B cell (primary cell): ENCODE measurements around the gene SLC39A11. TPM values are rescaled to one million over a fixed set of nuclear protein-coding genes. Genes with fewer than 3 reads are reported as not detected.

Experiments
- ATAC-seq: fragments of 200-7000 bp; cut with Tn5 transposase; one replicate; pipeline ENCODE4 v1.10.0; 2021; ENCODE audit warnings: low read depth, mild to moderate bottlenecking, moderate number of reproducible peaks, moderate library complexity
- CTCF ChIA-PET: fragments of 350-600 bp; sonication (Branson Sonifier 250); formaldehyde crosslinking; loops from one replicate; lab custom pipeline; 2021; ENCODE audit warnings: antibody characterized with exemption, inconsistent platforms; lab: Charles Lee
- POLR2A ChIA-PET: fragments of 350-600 bp; sonication (Branson Sonifier 250); formaldehyde crosslinking; loops from one replicate; lab custom pipeline; 2021; ENCODE audit warnings: antibody characterized with exemption; lab: Charles Lee
- DNase-seq: peaks from one replicate; pipeline ENCODE4 v3.0.0; 2013
- H2AFZ ChIP-seq: 2 replicates; pipeline ENCODE4 v1.6.1; 2012; ENCODE audit warnings: mild to moderate bottlenecking, low read depth, low read length; ENCODE audit not compliant: insufficient read depth, poor library complexity, severe bottlenecking
- H3K27ac ChIP-seq, 2 donors: 1 replicate in 1 of 2; 2 replicates in 1 of 2; pipeline ENCODE4 v1.5.1; 2012 to 2013; ENCODE audit warnings: low read length in 2 of 2, mild to moderate bottlenecking in 2 of 2, moderate library complexity in 1 of 2
- H3K27me3 ChIP-seq, 4 experiments: fragments of 200-600 bp in 1 of 4; sonication (generic) in 1 of 4; replicated peaks in 1 of 4; 1 replicate in 2 of 4; 2 replicates in 2 of 4; pipeline versions ENCODE4 v1.6.1 to v1.7.0; 2013 to 2016; ENCODE audit warnings: low read length in 3 of 4, mild to moderate bottlenecking in 2 of 4, mixed read lengths in 1 of 4, moderate library complexity in 1 of 4; ENCODE audit not compliant: insufficient read depth in 4 of 4, control insufficient read depth in 3 of 4; ENCODE audit errors: control extremely low read depth in 1 of 4
- H3K36me3 ChIP-seq, 2 experiments: replicated peaks in 1 of 2; 1 replicate in 1 of 2; 2 replicates in 1 of 2; pipeline versions ENCODE4 v1.6.1 to v1.7.1; 2013; ENCODE audit warnings: low read length in 1 of 2; ENCODE audit not compliant: insufficient read depth in 2 of 2, control insufficient read depth in 1 of 2; ENCODE audit errors: control extremely low read depth in 1 of 2, extremely low read depth in 1 of 2
- H3K4me1 ChIP-seq, 2 donors: fragments of 200-600 bp in 1 of 2; sonication (generic) in 1 of 2; 1 replicate in 1 of 2; 2 replicates in 1 of 2; pipeline versions ENCODE4 v1.5.1 to v1.6.1; 2013 to 2017; ENCODE audit warnings: low read length in 2 of 2; ENCODE audit not compliant: control insufficient read depth in 2 of 2, insufficient read depth in 2 of 2
- H3K4me2 ChIP-seq: replicated peaks from 2 replicates; pipeline ENCODE3; 2012; ENCODE audit warnings: mild to moderate bottlenecking, low read depth, low read length; ENCODE audit not compliant: poor library complexity, severe bottlenecking
- H3K4me3 ChIP-seq, 5 experiments: fragments of 200-600 bp in 1 of 5; sonication (generic) in 1 of 5; 1 replicate in 3 of 5; 2 replicates in 2 of 5; pipeline versions ENCODE4 v1.5.1 to v1.7.0; 2011 to 2016; ENCODE audit warnings: low read length in 4 of 5, mild to moderate bottlenecking in 4 of 5, low read depth in 2 of 5, control low read depth in 1 of 5, moderate library complexity in 1 of 5; ENCODE audit not compliant: insufficient read depth in 1 of 5; ENCODE audit errors: control extremely low read depth in 1 of 5, extremely low read depth in 1 of 5
- H3K79me2 ChIP-seq: fragments of 200-600 bp; sonication (generic); one replicate; pipeline ENCODE4 v1.6.0; 2016; ENCODE audit warnings: low read length; ENCODE audit not compliant: control insufficient read depth, insufficient read depth
- H3K9ac ChIP-seq: fragments of 200-600 bp; sonication (generic); 2 replicates; pipeline ENCODE4 v1.6.1; 2017; ENCODE audit warnings: mild to moderate bottlenecking, low read length, moderate library complexity
- H3K9me3 ChIP-seq, 3 donors: one replicate each; pipeline versions ENCODE4 v1.6.1 to v1.7.1; 2013; ENCODE audit warnings: low read length in 2 of 3; ENCODE audit not compliant: control insufficient read depth in 2 of 3, insufficient read depth in 1 of 3; ENCODE audit errors: control extremely low read depth in 1 of 3
- H4K20me1 ChIP-seq: 2 replicates; pipeline ENCODE4 v1.6.0; 2012; ENCODE audit warnings: mild to moderate bottlenecking, low read length; ENCODE audit not compliant: insufficient read depth, control insufficient read depth, poor library complexity, severe bottlenecking
- H3K27ac Mint-ChIP-seq: one replicate; pipeline ENCODE4 v1.8.0; 2021; ENCODE audit warnings: mixed read lengths
- H3K27me3 Mint-ChIP-seq: one replicate; pipeline ENCODE4 v1.8.0; 2021; ENCODE audit warnings: mixed read lengths
- H3K4me1 Mint-ChIP-seq: one replicate; pipeline ENCODE4 v1.8.0; 2021; ENCODE audit warnings: mixed read lengths
- H3K4me3 Mint-ChIP-seq: one replicate; pipeline ENCODE4 v1.8.0; 2021; ENCODE audit warnings: mixed read lengths
- H3K9me3 Mint-ChIP-seq: one replicate; pipeline ENCODE4 v1.8.0; 2022; ENCODE audit warnings: mixed read lengths; ENCODE audit not compliant: insufficient read depth
- CTCF ChIP-seq: fragments of 200-600 bp; IDR thresholded peaks from one replicate; pipeline ENCODE4 v1.8.0; 2022; ENCODE audit warnings: antibody characterized with exemption, mild to moderate bottlenecking
- EZH2 ChIP-seq: IDR thresholded peaks from 2 replicates; pipeline ENCODE4 v1.6.1; 2012; ENCODE audit warnings: borderline replicate concordance, low read depth, mild to moderate bottlenecking, moderate library complexity, low read length; ENCODE audit not compliant: insufficient read depth, poor library complexity, severe bottlenecking
- WGBS: methylation state at CpG from one replicate; pipeline ENCODE4 v1.1.5; 2013; ENCODE audit warnings: missing lambda C conversion rate; ENCODE audit not compliant: insufficient coverage; 5-methylcytosine and 5-hydroxymethylcytosine counted together
- intact Hi-C: fragments of 100-400 bp; cut with micrococcal nuclease; formaldehyde crosslinking; loops from one replicate; pipeline ENCODE4 v1.10.0; 2022
- polyA plus RNA-seq: library from polyadenylated mRNA; depleted of rRNA; stranded (reverse); fragments of >200 nt; gene quantifications from 2 replicates; pipeline ENCODE4 v1.2.3, GENCODE V29; 2012
- total RNA-seq, 2 donors: library from RNA; stranded (reverse); fragments of 120-200 nt in 1 of 2; gene quantifications; 1 replicate in 1 of 2; 2 replicates in 1 of 2; pipeline versions ENCODE4 v1.2.3 to v1.2.4, GENCODE V29; 2013 to 2022

Gene SLC39A11
- total and polyA plus RNA-seq, 2 donors (not counting 1 experiment from before 2014, with no cell fraction given) = 6.9 to 39.6 TPM

- Mint-ChIP-seq H3K27ac (no peak overlapping the region), H3K4me3 (no peak overlapping the region), H3K4me1 (no peaks in the 10 kb centered on the region), H3K9me3 (no peaks in the 10 kb centered on the region), H3K27me3 (no peaks in the 10 kb centered on the region)
- CTCF ChIA-PET = interaction anchor here (1.1 kb wide), 1 partner anchor 194 kb away, joined by 3 read pairs; no protein-coding TSS in a partner anchor
- no peaks in the 10 kb centered on the region for H3K79me2 ChIP-seq
- intact Hi-C loops = no loop called here
- no peak overlapping the region for H3K4me3 ChIP-seq
- no peaks in the 10 kb centered on the region for H3K27me3 ChIP-seq
- H3K27ac ChIP-seq = no peak overlapping the region
- ATAC-seq (no peak), DNase-seq (no peak)
- no peaks in the 10 kb centered on the region for H3K4me1 ChIP-seq
- WGBS = no CpG with 5 or more reads among the region's 3 CpGs
- no peak overlapping the region for H2AFZ ChIP-seq
- no peak overlapping the region for H3K4me2 ChIP-seq
- no peaks in the 10 kb centered on the region for H3K9me3 ChIP-seq
- H3K36me3 ChIP-seq = no peaks in the 10 kb centered on the region
- no peaks in the 10 kb centered on the region for H4K20me1 ChIP-seq
- H3K9ac ChIP-seq = no peak overlapping the region
- POLR2A ChIA-PET = no interaction called here
- TF ChIP-seq CTCF (no peak), EZH2 (no peak)
Measured at GRCh38 chr17:72922219-72922618, 170.3 kb downstream of the SLC39A11 start.

DNA sequence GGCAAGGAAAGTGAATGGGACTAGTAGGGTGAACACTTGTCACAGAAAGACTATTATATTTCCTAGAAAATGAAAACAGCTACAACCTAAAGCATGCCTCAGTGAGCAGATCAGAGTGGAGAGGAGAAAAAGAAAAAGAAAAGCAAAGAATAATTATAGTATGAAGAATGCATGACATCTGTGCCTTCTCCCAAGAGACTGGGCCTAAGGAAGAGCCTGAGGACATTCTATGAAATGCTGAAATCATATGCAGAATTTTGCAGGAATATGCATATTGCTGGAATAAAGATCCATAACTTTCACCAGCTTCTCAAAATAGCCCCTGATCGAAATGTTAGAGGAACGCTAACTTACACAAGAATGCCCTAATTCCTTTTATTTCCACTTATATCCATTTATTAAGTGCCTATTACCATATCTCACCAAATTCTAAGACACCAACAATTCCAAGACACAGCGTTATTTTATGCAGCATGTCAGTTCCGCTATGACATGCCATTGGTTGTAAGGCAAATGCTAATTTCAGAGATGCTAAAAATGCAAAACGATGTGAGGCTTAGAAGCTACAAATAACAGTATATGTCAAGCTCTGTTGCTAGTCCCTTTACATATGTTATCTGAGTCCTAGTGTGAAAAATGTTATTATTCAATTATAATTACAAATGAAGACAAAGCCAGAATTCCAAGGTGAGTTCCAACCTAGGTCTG, 171.0 kb downstream of the SLC39A11 start:
- H2AFZ ChIP-seq = no peak overlapping the region
- no peaks in the 10 kb centered on the region for H3K36me3 ChIP-seq
- H3K4me2 ChIP-seq = no peak overlapping the region
- ChIA-PET CTCF (interaction anchor here (1.1 kb wide), 1 partner anchor 194 kb away, joined by 3 read pairs; no protein-coding TSS in a partner anchor), POLR2A (no interaction called here)
- H3K9me3 ChIP-seq = no peaks in the 10 kb centered on the region
- no peak overlapping the region for H3K27ac Mint-ChIP-seq
- H4K20me1 ChIP-seq = no peaks in the 10 kb centered on the region
- ATAC-seq = no peak
- no peak for DNase-seq
- no peak overlapping the region for H3K9ac ChIP-seq
- H3K79me2 ChIP-seq = no peaks in the 10 kb centered on the region
- no peak overlapping the region for H3K27ac ChIP-seq
- H3K4me3 Mint-ChIP-seq = no peak overlapping the region
- TF ChIP-seq CTCF = no peak
- no peak for TF ChIP-seq EZH2
- no peaks in the 10 kb centered on the region for H3K27me3 Mint-ChIP-seq
- no peaks in the 10 kb centered on the region for H3K27me3 ChIP-seq
- 100% methylated on average over 2 of the region's 5 CpGs for WGBS
- no peaks in the 10 kb centered on the region for H3K4me1 ChIP-seq
- H3K4me1 Mint-ChIP-seq = no peaks in the 10 kb centered on the region
- intact Hi-C loops = no loop called here
- H3K9me3 Mint-ChIP-seq = no peaks in the 10 kb centered on the region
- H3K4me3 ChIP-seq = no peak overlapping the region
